SKM-1 (cell line): Measurements from ENCODE around the gene NGFR.

ENCODE experiments used
- DNase-seq: peaks from one replicate; lab custom pipeline; 2025; ENCODE audit not compliant: unreplicated experiment; lab: John Stamatoyannopoulos, UW

The NGFR gene

DNA sequence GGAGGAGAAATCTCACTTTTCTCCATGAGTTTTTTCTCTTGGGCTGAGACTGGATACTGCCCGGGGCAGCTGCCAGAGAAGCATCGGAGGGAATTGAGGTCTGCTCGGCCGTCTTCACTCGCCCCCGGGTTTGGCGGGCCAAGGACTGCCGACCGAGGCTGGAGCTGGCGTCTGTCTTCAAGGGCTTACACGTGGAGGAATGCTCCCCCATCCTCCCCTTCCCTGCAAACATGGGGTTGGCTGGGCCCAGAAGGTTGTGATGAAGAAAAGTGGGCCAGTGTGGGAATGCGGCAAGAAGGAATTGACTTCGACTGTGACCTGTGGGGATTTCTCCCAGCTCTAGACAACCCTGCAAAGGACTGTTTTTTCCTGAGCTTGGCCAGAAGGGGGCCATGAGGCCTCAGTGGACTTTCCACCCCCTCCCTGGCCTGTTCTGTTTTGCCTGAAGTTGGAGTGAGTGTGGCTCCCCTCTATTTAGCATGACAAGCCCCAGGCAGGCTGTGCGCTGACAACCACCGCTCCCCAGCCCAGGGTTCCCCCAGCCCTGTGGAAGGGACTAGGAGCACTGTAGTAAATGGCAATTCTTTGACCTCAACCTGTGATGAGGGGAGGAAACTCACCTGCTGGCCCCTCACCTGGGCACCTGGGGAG lies 19.1 kb downstream of the NGFR start:
- no peak for DNase-seq

DNA sequence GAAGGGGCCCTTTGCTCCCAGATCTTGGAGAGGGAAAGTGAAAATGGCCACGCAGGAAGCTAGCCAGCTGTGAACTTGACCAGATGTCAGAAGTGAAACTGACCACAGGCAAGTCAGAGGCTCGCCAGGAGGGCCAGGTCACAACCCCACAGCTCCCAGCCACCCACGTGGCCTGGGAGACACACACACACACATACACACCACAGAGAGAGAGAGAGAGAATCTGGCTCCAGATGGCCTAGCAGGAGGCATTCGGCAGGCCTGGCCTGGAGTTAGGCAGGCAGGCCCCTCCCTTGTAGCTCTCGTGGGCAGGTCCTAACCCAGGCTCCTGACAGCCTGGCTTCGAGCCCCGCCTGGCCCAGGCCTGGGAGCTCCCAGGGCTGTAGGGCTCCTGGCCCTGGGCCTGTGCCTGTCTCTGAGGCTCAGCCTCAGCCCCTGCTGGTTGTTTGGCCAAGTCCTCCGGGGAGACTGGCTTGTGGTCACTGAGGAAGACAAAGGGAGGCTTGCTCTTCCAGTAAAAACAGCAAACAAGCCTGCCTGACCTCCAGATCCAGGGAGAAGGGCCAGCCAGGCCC lies 20.2 kb downstream of the NGFR start:
- no peak for DNase-seq

DNA sequence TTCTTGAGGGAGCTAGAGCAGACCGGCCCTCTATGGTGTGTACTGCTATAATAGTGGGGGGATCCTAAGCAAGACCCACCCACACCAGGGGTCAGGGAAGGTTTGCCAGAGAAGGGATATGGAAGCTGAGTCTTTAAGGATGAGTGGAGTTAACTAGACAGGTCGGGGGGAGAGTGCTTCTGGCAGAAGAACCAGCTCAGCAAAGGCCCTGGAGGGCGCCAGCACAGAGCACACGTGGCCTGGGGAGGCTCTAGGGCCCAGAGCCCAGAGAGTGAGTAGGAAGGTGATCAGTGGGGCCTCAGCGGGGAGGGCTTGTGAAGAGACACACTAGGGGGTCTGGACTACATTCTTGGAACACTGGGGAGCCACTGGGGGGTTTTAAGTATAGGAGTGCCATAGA lies 21.1 kb downstream of the NGFR start:
- no peak for DNase-seq

DNA sequence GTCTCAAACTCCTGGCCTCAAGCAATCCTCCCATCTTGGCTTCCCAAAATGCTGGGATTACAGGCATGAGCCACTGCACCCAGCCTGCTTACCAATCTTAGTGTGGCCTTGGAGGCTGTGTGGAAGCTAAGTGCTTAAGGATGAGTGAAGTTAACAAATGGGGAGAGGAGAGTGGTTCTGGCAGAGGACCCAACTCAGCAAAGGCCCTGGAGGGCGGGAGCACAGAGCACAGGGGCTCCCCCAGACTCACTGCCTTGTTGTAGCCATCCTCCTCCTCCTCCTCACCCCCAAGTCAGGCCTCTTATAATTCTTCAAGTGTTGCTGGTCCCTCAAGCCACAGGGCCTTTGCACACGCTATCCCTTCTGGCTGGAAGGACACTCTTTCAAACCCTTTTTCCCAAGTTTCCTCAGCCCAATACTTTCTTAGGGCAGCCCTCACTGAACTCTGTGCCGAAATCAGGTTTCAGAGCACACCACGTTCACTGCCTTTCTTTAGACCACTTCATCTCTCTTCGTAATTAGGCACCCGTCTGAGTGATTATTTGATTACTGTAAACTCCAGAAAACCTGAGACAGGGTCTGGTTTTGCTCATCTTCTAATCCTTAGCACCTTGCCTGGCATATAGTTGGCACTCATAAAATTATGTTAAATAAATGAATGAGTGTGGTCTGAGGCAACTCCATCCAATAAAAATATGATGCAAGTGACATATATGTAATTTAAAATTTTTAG lies 23.4 kb downstream of the NGFR start:
- DNase-seq = no peak

DNA sequence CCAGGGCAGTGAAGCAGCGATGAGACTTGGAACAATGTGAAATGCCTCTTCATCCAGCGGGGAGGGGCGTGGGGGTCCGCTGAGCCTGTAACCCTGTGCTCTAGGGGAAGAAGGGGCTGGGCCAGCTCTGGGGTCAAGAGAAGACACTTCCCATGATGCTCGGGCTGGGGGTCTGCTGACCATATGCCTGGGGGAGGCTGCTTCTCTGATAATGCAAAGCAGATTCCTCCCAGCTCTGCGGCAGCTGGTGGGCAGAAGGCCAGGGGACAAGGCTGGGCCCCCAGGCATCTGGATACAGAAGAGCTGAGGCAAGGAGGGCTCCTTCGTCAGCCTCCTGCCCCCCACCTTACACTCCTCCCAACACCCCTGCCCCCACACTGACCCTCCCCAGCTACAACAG lies 24.7 kb downstream of the NGFR start:
- DNase-seq = no peak

DNA sequence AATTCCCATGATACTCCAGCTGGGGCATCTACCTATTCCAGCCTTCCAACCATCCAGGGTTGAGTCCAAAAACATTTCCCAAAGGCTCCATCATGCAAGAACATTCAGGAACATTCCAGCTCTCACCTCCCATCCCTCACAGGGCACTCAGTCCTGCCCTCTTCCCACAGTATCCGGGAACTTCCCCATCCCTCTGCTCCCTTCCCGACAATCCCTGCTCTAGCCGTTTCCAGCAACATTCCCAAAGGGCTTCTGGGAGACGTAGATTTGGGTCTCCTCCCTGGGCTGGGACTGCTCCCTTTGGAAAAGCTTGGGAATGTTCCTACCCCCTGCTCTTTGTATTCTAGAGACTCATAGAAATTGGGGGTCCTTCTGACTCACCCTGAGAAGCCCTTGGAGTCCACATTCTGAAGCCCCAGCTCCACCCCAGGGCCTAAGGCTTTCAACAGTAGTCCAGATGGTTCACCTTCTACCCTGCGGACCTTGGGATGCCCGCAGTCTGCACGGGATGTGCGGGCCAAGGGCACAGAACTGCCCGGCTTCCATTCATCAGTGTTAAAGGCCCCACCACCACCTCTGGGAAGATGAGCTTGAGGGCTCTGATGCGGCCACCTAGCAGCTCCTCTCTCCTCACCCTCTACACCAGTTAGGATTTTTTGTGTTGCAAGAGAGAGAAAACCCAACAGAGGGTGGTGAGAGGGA lies 25.4 kb downstream of the NGFR start:
- no peak for DNase-seq

DNA sequence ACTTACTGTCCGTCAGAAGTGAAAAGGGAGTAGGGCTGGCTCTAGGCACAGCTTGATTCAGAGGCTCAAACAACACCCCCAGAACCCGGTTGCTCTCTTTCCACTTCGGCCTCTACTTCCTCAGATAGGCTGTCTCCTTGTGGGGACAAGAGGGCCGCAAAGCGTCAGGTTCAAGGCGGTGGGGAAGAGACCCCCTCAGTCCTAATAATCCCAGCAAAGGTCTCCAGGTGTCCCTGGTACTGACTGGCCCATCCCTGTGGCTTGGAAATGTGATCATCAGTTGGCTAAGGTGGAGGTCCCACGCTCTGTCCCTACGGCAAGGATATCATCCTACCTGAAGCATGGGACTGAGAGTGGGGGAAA lies 26.0 kb downstream of the NGFR start:
- DNase-seq = no peak

DNA sequence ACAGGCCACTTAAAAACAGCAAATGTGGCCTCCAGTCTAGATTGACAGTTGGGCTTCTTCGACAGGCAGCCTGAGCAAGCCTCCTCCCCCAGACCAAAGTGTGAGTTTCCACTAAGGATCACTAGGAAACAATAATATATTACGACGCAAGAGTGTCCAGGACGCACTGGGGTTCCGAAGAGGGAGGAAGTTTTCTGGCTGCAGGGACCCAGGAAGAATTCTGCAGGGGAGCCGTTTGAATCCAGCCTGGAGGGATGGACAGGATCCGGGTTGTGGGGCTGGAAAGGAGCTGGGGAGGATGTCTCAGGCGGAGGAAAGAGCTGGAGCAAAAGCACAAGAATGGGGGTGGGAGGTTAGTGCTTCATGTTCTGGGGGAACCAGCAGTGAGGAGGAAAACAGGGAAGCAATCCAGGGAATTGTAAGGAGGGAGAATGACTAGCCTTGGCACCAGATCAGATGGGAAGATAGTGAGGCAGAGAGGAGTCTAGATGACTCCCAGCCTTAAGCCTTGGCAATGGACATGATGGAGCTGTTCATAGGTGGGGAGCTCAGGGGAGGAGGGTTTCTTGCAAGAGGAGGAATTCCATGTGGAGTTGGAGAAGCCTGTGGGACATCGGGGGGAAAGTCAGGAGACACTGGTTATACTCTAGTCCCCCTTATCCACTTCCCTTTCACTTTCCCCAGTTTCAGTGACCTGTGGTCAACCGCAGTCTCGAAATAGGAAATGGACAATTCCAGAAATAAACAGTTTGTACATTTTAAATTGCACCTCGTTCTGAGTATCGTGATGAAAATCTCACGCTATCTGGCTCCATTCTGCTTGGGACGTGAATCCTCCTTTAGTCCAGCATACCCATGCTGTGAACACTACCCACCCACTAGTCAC lies 26.6 kb downstream of the NGFR start:
- no peak for DNase-seq

DNA sequence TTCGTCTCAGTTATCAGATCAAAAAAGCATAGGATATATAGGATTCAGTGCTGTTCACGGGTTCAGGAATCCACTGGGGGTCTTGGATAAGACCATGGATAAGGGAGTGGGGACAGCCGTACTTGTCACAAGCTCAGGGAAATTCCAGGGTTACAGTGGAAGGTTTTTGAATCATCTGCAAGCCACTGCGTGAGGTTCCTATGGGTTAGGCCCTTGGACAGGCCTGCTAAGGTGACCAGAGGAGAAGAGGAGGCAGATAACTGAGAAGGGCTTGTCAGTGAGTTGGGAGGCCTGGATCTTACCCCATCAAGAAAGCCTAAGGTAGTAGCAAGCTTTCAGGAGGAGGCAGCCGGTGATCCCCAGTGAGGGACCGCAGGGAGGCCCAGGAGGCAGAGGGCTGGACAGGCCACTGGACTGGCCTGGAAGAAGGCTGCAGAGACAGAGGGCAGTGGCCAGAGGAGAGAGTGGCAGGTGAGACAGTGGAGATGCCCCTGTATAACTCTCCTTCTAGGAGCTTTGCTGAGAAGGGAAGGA lies 27.3 kb downstream of the NGFR start:
- no peak for DNase-seq

DNA sequence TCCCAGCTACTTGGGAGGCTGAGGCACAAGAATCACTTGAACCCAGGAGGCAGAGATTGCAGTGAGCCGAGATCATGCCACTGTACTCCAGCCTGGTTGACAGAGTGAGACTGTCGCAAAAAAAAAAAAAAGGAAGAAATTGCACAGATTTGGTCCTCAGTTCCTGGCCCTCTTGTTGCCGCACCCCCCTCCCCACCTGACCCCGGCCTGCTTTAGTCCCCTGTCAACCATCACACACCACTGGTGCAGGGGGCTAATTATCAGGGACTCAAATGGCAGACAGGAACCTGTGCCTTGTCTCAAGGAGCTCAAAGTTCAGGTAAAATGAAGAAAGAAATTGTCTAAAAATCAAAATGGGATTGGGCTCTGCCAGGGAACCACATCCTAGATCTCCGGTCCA lies 28.1 kb downstream of the NGFR start:
- no peak for DNase-seq

DNA sequence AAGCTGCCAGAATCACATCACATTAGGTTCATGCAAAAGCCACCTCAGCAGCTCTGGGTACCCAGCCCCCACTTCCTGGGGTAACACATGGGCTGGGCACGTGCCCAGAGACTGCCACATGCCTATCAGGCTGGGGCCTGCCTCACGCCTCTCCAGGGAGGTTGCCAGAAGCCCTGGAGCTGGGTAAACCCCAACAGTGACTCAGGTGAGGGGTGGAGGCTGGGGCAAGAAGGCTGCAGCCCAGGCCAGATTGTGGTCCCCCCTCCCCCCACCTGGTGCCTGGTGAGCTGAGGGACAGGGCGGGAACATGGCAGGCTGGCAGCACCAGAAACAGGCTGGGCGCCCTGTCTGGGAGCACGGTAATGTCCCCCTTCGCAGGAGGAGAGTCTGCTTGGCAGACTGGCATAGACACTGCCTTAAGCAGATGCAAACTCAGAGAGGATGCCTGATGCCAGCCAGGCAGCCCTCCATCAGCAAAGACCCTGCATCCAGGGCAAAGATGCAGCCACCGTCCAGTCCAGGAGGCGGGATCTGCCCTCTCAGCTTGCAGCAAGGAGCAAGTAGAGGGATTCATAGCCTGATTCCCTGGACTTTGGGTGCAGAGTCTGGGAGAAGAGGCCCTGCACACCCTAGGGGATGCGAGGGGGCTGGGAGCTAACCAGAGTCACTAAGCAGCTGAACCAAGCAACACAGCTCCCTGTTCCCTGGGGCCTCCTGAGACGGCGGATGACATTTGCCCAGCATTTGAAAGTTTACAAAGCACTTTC lies 28.8 kb downstream of the NGFR start:
- DNase-seq = no peak

DNA sequence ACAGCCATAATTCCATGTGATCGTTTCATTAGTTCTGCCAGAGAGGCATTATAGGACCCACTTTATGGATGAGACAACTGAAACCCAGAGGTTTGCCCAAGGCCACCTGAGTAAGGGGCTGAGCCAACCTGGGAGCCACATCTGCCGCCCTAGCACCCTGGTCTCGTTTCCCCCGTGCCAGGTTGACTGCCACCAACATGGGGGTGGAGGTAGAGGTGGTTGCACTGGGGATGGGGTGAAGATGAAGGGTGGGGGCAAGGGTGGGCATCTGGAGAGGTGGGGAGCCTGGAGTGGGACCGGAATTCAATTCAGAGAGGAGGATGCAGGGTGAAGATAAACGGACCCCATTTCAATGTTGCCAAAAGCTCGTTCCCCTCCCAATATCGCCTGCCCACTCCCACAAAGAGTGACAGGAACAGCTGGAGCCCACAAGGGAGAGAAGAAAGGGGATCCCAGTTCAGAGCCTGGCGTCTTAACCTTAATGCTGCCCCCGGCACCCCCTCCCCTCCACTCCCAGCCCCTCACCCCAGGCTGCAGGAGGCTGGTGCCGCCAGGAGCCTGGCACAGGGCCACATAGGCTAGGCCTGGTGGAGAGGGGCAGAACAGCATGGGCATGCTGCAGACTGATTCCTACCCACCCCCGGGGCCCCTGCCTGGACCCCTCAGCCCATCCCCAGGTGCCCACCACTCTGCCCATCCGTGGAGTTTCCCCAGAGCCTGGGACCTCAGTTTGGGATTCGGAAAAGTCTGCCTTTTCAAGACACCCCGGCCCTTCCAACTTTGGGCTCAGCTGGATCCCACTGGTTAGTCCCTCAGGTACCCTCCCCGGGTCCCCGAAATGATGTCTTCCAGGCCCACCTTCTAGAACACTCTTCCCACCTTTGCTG lies 29.6 kb downstream of the NGFR start:
- no peak for DNase-seq

DNA sequence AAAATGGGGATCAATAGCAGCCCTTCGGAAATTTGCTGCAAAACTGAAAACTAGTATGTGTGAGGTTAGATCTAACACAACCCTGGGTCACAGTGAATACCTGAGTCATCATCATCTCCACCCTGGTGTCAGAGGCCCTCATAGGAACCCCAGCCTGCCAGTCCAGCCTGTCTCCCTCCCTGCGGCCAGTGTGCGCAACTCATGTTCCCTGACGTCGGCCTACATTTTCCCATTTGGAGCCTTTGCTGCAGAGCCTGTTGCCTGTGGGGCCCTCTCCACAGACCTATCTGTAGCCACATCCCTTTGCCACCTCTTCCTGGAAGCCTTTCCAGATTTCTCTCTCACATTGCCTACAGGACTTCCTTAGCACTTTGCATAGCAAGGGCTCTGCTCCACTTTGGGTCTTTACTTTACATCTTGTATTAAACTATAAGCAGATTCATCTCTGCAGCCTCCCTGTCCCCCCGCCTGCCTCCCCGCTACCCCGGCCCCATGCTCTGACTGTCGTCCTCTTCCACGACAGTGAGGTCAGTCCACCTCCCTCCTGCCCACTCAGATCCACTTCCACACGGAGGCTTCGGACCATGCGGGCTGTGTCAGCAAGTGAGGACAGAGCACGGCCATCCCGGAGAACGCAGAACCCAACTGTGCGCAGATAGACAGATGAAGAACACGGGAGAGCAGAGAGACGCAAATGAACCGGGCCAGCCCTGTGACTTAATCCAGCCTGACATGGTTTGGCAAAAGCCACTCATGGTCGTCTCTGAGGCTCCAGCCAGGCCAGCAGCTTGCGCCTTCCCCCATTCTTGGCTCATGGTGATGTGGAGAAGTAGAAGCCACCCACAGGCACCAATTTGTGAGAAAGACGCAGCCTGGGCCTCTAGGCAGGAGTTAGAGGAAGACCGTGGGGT lies 31.0 kb downstream of the NGFR start:
- no peak for DNase-seq

DNA sequence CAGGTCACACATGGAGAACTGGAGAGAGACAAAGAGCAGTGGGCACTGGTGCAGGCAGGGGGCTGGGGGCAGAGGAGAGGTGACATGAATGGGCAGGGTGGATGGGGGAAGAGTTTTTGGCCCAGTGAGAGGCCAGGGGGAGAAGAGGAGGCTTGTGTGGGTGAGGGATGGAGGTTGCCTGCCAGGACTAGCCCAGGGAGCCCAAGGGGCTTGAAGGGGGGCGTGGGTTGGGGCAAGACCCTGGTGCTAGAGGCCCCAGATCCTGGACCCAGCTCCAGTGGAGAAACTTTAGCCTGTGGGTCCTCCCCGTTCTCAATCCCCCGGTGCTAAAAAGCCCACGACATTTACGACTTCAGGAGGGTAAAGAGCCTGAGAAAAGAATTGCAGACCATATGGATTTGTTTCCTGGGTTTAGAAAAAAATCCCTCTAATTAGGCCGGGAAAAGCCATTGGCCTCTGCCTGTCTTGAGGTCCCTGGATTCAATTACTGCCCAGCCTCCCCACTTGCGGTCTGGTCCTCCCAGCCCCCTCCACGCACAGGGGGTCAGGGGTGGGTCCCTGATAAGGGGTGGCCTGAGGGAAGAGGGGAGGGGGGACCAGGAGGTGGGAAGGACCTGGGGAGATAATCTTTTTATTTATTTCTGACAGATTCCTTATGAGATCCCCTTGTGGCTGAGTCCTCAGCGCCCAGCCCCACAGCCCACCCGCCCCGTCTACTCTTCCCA lies 33.0 kb downstream of the NGFR start:
- DNase-seq = no peak

DNA sequence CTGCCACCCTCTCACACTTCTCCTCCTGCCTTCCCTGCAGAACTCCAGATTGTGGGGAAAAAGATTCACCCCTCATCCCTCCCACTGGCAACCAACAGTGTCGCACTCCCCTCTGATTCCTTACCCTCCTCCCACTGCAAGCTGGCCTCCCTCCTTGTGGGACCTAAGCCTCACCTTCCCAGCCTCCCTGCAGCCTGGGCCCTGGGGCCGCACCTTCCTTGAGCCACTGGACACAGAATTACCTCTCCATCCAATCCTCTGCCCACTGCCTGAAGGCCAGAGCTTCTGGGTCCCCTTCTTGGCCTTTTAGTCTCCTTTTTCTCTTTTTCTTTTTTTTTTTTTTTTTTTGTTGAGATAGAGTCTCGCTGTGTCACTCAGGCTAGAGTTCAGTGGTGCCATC lies 33.9 kb downstream of the NGFR start:
- DNase-seq = no peak

DNA sequence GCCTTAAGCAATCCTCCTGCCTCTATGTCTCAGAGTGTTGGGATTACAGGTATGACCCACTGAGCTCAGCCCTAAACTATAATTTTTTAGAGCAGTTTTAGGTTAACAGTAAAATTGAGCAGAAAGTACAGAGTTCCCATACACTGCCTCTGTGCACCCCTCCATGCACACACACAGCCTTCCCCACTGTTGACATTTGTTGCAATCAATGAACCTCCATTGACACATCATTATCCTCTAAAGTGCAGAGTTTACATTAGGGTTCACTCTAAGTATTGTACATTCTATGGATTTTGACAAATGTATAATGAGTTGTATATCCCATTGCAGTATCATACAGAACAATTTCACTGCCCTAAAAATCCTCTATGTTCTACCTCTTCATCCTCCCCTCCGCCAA lies 35.0 kb downstream of the NGFR start:
- no peak for DNase-seq

DNA sequence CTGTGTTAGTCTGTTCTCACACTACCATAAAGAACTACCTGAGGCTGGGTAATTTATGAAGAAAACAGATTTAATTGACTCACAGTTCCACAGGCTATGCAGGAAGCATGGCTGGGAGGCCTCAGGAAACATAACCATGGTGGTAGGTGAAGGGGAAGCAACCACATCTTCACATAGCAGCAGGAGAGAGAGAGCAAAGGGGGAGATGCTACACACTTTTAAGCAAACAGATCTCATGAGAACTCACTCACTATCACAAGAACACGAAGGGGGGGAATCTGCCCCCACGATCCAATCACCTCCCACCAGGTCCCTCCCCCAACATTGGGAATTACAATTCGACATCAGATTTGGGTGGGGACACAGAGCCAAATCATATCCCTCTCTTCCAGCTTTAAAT lies 48.8 kb downstream of the NGFR start:
- no peak for DNase-seq
